HG03066 (cell line): Measurements from ENCODE around the gene BRCA2.

Source experiments
- ATAC-seq: cut with Tn5 transposase; IDR thresholded peaks from one replicate; pipeline ENCODE4 v1.9.1; 2021; ENCODE audit warnings: low read depth; ENCODE audit not compliant: unreplicated experiment

BRCA2 gene

DNA sequence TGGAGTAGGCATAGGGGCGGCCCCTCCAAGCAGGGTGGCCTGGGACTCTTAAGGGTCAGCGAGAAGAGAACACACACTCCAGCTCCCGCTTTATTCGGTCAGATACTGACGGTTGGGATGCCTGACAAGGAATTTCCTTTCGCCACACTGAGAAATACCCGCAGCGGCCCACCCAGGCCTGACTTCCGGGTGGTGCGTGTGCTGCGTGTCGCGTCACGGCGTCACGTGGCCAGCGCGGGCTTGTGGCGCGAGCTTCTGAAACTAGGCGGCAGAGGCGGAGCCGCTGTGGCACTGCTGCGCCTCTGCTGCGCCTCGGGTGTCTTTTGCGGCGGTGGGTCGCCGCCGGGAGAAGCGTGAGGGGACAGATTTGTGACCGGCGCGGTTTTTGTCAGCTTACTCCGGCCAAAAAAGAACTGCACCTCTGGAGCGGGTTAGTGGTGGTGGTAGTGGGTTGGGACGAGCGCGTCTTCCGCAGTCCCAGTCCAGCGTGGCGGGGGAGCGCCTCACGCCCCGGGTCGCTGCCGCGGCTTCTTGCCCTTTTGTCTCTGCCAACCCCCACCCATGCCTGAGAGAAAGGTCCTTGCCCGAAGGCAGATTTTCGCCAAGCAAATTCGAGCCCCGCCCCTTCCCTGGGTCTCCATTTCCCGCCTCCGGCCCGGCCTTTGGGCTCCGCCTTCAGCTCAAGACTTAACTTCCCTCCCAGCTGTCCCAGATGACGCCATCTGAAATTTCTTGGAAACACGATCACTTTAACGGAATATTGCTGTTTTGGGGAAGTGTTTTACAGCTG is at the start of gene BRCA2, which contains the start of gene ZAR1L:
Gene BRCA2 (plus strand): TSS at position 271 of the 790 bp plus-strand sequence. CDS start 953 bp downstream, outside the sequence.
Gene ZAR1L (minus strand): TSS at position 126 of the 790 bp plus-strand sequence. CDS start 3,438 bp downstream, outside the sequence.
- ATAC-seq = peak; percentile 91

GRCh38 chr13:32265726-32266125 is 49.6 kb upstream of the BRCA2 start:
- ATAC-seq = no peak

GRCh38 chr13:32266130-32266529 is 49.2 kb upstream of the BRCA2 start:
- no peak for ATAC-seq

GRCh38 chr13:32267836-32268439 is 47.4 kb upstream of the BRCA2 start:
- ATAC-seq = peak; percentile 73

- ATAC-seq = no peak
These were observed 43.2 kb upstream of the BRCA2 start for GRCh38 chr13:32272021-32272683.

DNA sequence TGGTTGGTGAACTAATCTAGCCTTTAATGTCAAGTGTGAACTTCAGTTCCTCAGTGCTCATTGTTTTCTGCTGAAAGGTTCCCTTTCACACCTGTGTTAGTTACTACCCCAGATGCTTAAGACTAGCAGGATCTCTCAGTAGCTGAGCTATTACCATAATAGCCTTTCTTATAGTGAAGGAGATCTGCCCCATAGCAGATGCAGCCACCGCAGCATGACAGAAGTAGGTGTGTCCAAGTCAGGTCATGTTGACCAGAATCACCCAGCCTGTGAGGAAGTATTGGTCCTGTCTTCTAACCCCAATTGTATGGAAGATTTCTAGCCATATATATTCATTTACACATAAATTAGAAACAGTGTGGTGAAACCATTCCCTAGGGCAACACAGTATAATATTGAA is 37.5 kb upstream of the BRCA2 start:
- ATAC-seq = no peak

- no peak for ATAC-seq
These were observed 36.9 kb upstream of the BRCA2 start for GRCh38 chr13:32278426-32278825.

DNA sequence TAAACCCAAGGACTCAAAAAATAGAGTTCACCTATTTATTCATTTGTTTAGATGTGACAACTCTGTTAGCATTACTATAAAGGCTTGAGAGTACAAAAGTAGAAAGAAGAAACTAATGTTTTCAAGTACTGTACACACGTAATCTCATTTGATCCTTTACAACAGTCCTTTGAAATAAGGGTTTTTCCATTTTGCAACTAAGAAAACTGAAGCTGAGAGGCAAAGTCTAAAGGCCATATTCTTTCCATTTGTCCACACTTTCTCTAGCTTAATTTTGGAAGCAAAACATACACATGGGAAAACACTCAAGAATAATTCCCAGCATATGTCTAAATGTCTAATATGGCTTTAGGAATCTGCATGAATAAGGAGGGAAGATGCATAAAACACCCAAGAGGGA is 34.2 kb upstream of the BRCA2 start:
- no peak for ATAC-seq

GRCh38 chr13:32282096-32282711 is 33.1 kb upstream of the BRCA2 start:
- ATAC-seq = no peak

DNA sequence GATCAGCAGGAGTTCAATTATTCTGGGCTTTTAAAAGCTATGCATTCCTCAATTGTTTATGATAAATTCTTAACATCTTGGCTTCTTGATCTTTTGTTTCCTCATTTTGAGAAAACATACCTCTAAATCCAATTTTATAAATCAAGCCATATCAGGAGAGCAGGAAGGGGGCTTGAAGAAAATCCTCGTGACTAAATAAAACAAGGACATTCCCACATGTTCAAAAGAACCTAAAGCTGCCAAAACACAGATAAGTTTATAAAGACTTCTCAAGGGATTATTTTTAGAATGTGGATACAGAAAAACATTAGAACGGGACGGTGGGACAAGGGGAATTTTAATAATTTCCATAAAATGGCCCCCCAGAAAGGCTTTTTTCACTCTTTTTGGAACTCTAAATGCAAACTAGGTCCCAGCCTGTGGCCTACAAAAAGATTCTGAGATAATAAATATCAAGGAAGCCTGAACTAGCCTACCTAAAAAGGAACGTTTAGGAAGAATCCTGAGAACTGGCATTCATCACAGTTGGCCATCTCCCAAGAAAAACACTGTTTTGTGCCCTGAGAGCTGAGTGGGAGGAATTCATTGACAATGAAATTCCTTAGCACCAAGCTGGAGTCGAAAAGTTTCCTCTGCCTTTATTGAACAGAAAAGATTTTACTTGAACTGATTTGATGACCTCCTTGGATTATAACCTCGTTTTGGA is 30.2 kb upstream of the BRCA2 start:
- no peak for ATAC-seq

- ATAC-seq = no peak
These were observed 29.7 kb upstream of the BRCA2 start for GRCh38 chr13:32285633-32285965.

- no peak for ATAC-seq
These were observed 18.1 kb upstream of the BRCA2 start for GRCh38 chr13:32297206-32297605.

DNA sequence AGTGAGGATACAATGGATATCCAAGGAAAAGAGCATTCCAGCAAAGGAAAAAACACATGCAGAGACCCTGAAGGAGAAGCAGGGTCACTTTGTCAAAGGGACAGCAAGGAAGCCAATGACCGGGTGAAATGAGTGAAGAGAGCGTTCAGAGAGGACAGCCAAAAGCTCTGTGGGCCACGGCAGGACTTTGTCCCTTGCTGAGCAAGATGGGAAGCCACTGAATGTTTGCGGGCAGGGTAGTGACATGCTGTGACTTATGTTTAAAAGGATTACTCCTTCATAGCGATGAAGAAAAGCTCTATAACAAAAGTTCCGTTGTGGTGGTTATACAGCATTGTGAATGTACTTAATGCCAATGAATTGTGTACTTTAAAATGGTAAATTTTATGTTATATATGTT is 16.6 kb upstream of the BRCA2 start:
- ATAC-seq = no peak

- no peak for ATAC-seq
These were observed 15.4 kb upstream of the BRCA2 start for GRCh38 chr13:32299893-32300292.

DNA sequence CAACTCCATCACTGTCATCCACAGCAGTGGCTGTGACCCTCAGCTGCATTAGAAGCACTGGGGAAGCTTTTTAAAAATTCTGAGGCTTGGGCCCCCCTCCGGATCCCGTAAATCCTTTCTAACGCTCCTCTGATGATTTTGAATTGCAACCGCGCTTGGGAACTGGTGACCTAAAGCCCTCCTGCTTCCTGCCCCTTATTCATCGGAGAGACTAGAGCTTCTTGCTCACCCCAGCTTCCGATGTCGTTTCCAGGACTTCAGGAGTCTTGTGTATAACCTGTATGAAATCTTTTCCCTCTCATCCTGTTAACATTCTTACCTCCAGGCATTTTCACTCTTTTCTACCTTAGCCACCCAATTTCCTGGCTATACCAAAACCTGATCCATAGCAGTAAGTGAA is 14.9 kb upstream of the BRCA2 start:
- ATAC-seq = no peak

- no peak for ATAC-seq
These were observed 14.4 kb upstream of the BRCA2 start for GRCh38 chr13:32300920-32301319.

DNA sequence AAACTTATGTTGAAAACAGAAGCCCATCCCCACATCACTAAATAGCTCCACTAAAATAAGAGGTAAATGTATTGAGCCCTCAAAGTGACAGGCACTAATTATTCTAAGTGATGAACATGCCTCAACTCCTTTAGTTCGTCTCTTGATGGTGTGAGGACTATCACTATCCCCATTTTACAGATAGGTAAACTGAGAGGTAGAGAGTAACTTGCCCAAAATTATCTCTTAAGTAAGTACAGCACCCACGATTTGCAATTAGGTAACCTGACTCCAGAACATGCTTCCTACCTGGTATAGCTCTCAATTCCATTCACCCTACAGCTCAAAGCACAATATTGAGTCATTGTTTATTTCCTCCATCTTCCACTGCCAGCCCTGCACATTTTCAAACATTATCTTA is 12.8 kb upstream of the BRCA2 start:
- ATAC-seq = no peak

DNA sequence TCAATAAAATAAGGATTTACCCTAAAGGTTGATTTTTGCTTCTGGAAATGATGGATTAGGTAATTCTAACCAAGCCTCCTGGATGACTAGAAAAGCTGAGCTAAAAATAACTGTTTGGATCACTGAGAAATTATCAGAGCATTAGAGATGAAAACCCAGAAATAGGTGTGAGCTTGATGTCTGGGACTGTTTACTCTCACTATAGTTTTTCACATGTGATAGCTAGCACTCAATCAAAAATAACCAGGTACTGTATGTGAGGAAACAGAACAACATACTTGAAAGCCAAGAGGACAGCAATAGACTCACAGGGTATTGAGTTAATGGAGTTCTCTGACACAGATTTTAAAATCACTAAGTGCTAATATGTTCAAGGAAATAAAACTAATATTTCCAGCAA is 9.7 kb upstream of the BRCA2 start:
- ATAC-seq = no peak

DNA sequence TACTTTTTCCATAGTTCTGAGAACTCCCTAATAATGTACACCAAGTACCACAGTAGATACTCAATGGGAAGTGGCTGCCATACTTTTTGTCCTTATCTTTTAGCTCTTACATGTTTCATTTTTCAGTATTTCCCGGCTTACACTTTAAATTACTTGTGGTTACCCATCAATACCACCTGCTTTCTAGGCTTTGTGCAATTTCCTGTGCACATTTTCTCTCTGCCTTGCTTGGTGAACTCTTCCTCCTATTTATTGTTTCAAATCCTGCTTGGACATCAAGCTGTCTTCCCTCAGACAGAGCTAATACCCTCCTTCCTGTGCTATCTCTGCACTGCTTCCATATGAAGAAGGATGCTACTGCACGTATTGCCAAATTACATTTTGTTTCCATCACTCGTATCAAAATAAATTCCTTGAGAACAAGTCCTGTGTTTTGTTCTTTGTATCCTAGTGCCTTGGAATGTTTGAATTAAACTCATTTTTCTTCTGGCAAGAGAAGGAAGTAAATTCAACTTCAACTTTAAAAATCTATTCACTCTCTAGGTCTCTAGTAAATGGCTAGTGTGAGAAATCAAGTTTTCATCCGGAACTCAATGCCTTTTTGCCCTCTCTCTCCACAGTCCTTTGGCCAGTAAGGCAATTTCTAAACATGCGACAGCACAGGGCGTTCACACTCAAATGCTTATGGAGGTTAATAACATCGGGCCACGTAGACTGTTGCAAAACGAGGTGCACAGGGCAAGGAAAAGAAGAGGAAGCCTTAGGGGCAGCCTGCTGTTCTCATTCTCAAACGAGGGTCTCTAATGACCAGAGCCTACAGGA is 5.8 kb upstream of the BRCA2 start:
- ATAC-seq = no peak
